ENCODE results near the gene ANXA3. TPM values are rescaled to one million over a fixed set of nuclear protein-coding genes. Genes with fewer than 3 reads are reported as not detected.

ANXA3 gene
- polyA plus RNA-seq, 1 donor from 2014 or later: 0.27 TPM

DNA sequence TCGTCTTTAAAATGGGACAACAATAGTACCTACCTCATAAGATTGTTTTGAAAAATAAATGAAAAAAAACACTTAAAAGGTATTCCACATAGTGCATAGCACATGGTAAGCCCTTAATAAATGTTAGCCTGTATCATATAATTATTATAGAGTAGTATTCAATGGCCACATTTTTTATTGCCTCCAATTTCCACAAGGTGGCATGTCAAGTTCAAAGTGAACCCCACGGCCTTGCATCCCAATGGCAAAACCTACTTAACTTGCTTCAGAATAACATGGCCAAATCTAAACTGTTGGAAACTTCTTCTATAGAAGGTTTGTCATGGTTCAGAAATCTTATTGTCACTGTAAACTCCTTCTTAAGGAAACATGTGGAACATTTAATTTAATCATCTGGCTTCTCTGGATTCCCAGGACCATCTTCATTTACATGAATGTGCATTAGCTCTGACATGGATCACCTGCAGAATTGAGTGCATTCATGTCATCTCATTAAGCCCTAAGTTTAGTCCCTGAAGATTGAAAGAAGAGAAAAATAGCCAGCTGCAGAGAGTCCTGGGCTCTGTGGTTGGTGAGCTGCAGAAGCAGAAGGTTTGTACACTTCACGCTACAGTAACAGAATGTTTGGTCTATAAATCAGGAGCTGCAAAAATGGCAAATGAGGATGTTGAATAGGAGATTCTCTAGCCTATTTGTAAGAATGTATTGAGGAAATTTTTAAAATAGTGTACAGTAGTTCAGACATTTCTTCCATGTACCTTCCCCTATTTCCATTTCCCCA lies 61.0 kb downstream of the ANXA3 start:
- Histone ChIP-seq H3K27me3 (ENCODE audit: insufficient read depth, low read depth, low read length) (no peaks in the 10 kb centered on the region), H3K9me3 (ENCODE audit: low read length) (no peaks in the 10 kb centered on the region), H3K27ac (ENCODE audit: low read length) (no peak overlapping the region), H2AFZ (ENCODE audit: low read depth, low read length) (no peak overlapping the region), H3K79me2 (replicated peaks; ENCODE audit: insufficient read depth, low read length) (no peaks in the 10 kb centered on the region), H3K4me3 (ENCODE audit: low read length) (no peak overlapping the region), H3K36me3 (ENCODE audit: insufficient read depth, low read length) (no peaks in the 10 kb centered on the region), H3K9ac (ENCODE audit: low read length) (no peak overlapping the region), H3F3A (ENCODE audit: insufficient read depth, low read length, poor library complexity, severe bottlenecking) (no peaks in the 10 kb centered on the region), H3K4me2 (ENCODE audit: low read length) (no peak overlapping the region), H4K20me1 (ENCODE audit: insufficient read depth) (no peaks in the 10 kb centered on the region), H3K9me2 (ENCODE audit: insufficient read depth, low read length) (no peaks in the 10 kb centered on the region)
- peak; percentile 59 for TF ChIP-seq SMC3 (conservative IDR thresholded peaks at IDR 0.05; ENCODE audit: poor library complexity)
- no peak for TF ChIP-seq MXI1 (conservative IDR thresholded peaks at IDR 0.05; ENCODE audit: poor library complexity, severe bottlenecking)
- TF ChIP-seq EP300 (conservative IDR thresholded peaks at IDR 0.05; ENCODE audit: poor library complexity, severe bottlenecking): no peak
- TF ChIP-seq CTCF (IDR thresholded peaks at IDR 0.05; ENCODE audit: poor library complexity, severe bottlenecking): peak; percentile 54
- TF ChIP-seq RAD21 (conservative IDR thresholded peaks at IDR 0.05): peak; percentile 51

DNA sequence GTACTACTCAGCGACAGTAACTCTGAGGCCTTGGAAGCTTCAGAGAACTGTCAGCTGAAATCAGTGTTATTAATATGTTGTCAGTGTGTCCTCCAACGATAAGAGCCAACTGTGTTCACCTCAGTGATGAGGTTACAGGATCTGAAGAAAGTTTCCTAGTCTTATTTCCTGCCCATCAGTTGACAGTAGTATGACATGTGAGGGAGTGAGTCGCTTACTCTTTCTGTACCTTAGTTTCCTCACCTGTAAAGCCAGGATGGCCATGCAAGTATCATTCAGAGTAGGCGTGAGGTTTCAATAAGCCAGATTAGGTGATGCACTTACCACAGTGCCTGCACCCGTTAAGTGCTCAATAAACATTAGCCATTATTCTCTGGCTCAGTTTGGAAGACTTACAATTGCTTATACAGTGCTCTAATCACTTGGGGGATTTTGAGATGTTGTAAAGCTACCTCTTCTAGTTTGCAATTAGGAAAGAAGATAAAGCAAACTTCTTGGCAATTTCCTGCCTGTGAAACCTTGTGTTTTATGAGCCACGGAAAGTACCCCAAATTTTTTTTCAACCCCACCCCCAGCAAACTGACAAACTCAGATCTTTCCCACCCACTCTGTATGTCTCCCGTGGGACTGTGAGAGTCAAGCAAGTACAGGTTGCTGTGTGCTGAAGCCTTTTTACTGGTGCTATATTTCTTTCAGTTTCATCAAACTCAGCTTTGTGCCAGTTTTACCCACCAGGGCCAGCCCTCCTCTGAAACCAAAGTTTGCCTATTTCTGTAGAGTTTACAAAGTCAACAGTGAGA lies 62.2 kb downstream of the ANXA3 start:
- Histone ChIP-seq H3K4me3 (ENCODE audit: low read length) (no peak overlapping the region), H3K9me2 (ENCODE audit: insufficient read depth, low read length) (no peaks in the 10 kb centered on the region), H3K27ac (ENCODE audit: low read length) (no peak overlapping the region), H3K9ac (ENCODE audit: low read length) (no peak overlapping the region), H3K79me2 (replicated peaks; ENCODE audit: insufficient read depth, low read length) (no peaks in the 10 kb centered on the region), H3K27me3 (ENCODE audit: insufficient read depth, low read depth, low read length) (no peaks in the 10 kb centered on the region), H3K9me3 (ENCODE audit: low read length) (no peaks in the 10 kb centered on the region), H3F3A (ENCODE audit: insufficient read depth, low read length, poor library complexity, severe bottlenecking) (no peaks in the 10 kb centered on the region), H3K4me2 (ENCODE audit: low read length) (no peak overlapping the region), H4K20me1 (ENCODE audit: insufficient read depth) (no peaks in the 10 kb centered on the region), H3K36me3 (ENCODE audit: insufficient read depth, low read length) (no peaks in the 10 kb centered on the region), H2AFZ (ENCODE audit: low read depth, low read length) (no peak overlapping the region)
- TF ChIP-seq MXI1 (conservative IDR thresholded peaks at IDR 0.05; ENCODE audit: poor library complexity, severe bottlenecking) (no peak), RAD21 (conservative IDR thresholded peaks at IDR 0.05) (no peak), POLR2AphosphoS5 (IDR thresholded peaks at IDR 0.05) (no peak), TAF1 (IDR thresholded peaks at IDR 0.05; ENCODE audit: low read depth) (no peak)

GRCh38 chr4:78616046-78616498 lies 64.5 kb downstream of the ANXA3 start:
- no peak overlapping the region for H3K27ac ChIP-seq (ENCODE audit: low read length)
- TF ChIP-seq CTCF (IDR thresholded peaks at IDR 0.05; ENCODE audit: poor library complexity, severe bottlenecking): no peak
- TF ChIP-seq TAF1 (IDR thresholded peaks at IDR 0.05; ENCODE audit: low read depth): no peak
- TF ChIP-seq MXI1 (conservative IDR thresholded peaks at IDR 0.05; ENCODE audit: poor library complexity, severe bottlenecking): no peak
- TF ChIP-seq EZH2 (IDR thresholded peaks at IDR 0.05; ENCODE audit: borderline replicate concordance, insufficient read depth, low read length, poor library complexity, severe bottlenecking): no peak
- no peak for TF ChIP-seq SMC3 (conservative IDR thresholded peaks at IDR 0.05; ENCODE audit: poor library complexity)
- no peak for TF ChIP-seq EP300 (conservative IDR thresholded peaks at IDR 0.05; ENCODE audit: poor library complexity, severe bottlenecking)
- TF ChIP-seq POLR2AphosphoS5 (IDR thresholded peaks at IDR 0.05): no peak
- TF ChIP-seq RAD21 (conservative IDR thresholded peaks at IDR 0.05): no peak
- no peak for TF ChIP-seq REST (IDR thresholded peaks at IDR 0.05; ENCODE audit: borderline replicate concordance)
- no peaks in the 10 kb centered on the region for H4K20me1 ChIP-seq (ENCODE audit: insufficient read depth)
- H3K9ac ChIP-seq (ENCODE audit: low read length): no peak overlapping the region
- no peaks in the 10 kb centered on the region for H3K9me3 ChIP-seq (ENCODE audit: low read length)
- no peak overlapping the region for H3K4me2 ChIP-seq (ENCODE audit: low read length)
- H3K27me3 ChIP-seq (ENCODE audit: insufficient read depth, low read depth, low read length): no peaks in the 10 kb centered on the region
- H3F3A ChIP-seq (ENCODE audit: insufficient read depth, low read length, poor library complexity, severe bottlenecking): no peaks in the 10 kb centered on the region
- H2AFZ ChIP-seq (ENCODE audit: low read depth, low read length): no peak overlapping the region
- no peaks in the 10 kb centered on the region for H3K36me3 ChIP-seq (ENCODE audit: insufficient read depth, low read length)
- no peaks in the 10 kb centered on the region for H3K79me2 ChIP-seq (replicated peaks; ENCODE audit: insufficient read depth, low read length)
- no peak overlapping the region for H3K4me3 ChIP-seq (ENCODE audit: low read length)
- no peaks in the 10 kb centered on the region for H3K9me2 ChIP-seq (ENCODE audit: insufficient read depth, low read length)

Data from neural cell (in vitro differentiated cells).